Sigmoid colon (tissue), 7 donors: ENCODE measurements around the gene MAP3K20. TPM values are rescaled to one million over a fixed set of nuclear protein-coding genes. Genes with fewer than 3 reads are reported as not detected.

Experiments used
- DNase-seq: peaks from one replicate; pipeline ENCODE4 v3.0.0-alpha.2; 2019
- H3K27ac ChIP-seq, 4 donors: fragments of 200-600 bp; sonication (generic); one replicate each; pipeline ENCODE4 v1.5.1; 2016 to 2019; ENCODE audit warnings: mild to moderate bottlenecking in 1 of 4
- H3K27me3 ChIP-seq, 3 donors: fragments of 200-600 bp; sonication (generic); one replicate each; pipeline ENCODE4 v1.5.1; 2019; ENCODE audit warnings: mild to moderate bottlenecking in 1 of 3
- H3K36me3 ChIP-seq, 4 donors: fragments of 200-600 bp; sonication (generic); one replicate each; pipeline ENCODE4 v1.5.1; 2016 to 2019
- H3K4me1 ChIP-seq, 4 donors: fragments of 200-600 bp; sonication (generic); one replicate each; pipeline ENCODE4 v1.5.1; 2017 to 2019
- H3K4me3 ChIP-seq, 4 donors: fragments of 200-600 bp; sonication (generic); one replicate each; pipeline ENCODE4 v1.5.1; 2017 to 2019; ENCODE audit warnings: mild to moderate bottlenecking in 2 of 4, moderate library complexity in 1 of 4
- H3K9me3 ChIP-seq, 4 donors: fragments of 200-600 bp in 3 of 4; sonication (generic) in 3 of 4; one replicate each; pipeline versions ENCODE4 v1.5.1 to v1.6.1; 2013 to 2019
- CTCF ChIP-seq, 4 experiments: fragments of 450-650 bp in 3 of 4; fragments of 200-600 bp in 1 of 4; IDR thresholded peaks; one replicate each; pipeline ENCODE4 v1.5.1; 2016 to 2019; ENCODE audit warnings: antibody characterized with exemption in 4 of 4, mild to moderate bottlenecking in 3 of 4, moderate library complexity in 2 of 4
- EP300 ChIP-seq, 4 donors: sonication (generic); formaldehyde crosslinking; IDR thresholded peaks; one replicate each; pipeline ENCODE4 v1.6.1; 2017; ENCODE audit warnings: antibody characterized with exemption in 4 of 4
- POLR2A ChIP-seq, 2 donors: fragments of 450-650 bp; IDR thresholded peaks; one replicate each; pipeline ENCODE4 v1.6.1; 2016; ENCODE audit warnings: antibody characterized with exemption in 2 of 2, mild to moderate bottlenecking in 2 of 2, moderate library complexity in 2 of 2
- POLR2AphosphoS5 ChIP-seq, 4 donors: sonication (generic); formaldehyde crosslinking; IDR thresholded peaks; one replicate each; pipeline ENCODE4 v1.6.1; 2017; ENCODE audit warnings: antibody characterized with exemption in 4 of 4
- WGBS, 2 donors: extraction: QIAGEN DNeasy Blood & Tissue Kit; methylation state at CpG; one replicate each; pipeline ENCODE4 v1.1.7; 2013; 5-methylcytosine and 5-hydroxymethylcytosine counted together
- intact Hi-C: fragments of 100-400 bp; cut with DNase I; formaldehyde crosslinking; loops from one replicate; pipeline ENCODE4 v1.15.1; 2023
- polyA plus RNA-seq, 3 donors: library from polyadenylated mRNA; stranded (reverse); fragments of 200-250 nt; gene quantifications; one replicate each; pipeline ENCODE4 v1.2.3, GENCODE V29; 2013
- total RNA-seq, 4 donors: library from RNA; depleted of rRNA; stranded (reverse); fragments of >200 nt; gene quantifications; one replicate each; pipeline ENCODE4 v1.1.0, GENCODE V29; 2016
- donor health status: healthy with polysubstance abuse.
- donor health status: Bipolar disorder and iron deficiency.
- donor health status: healthy.

The MAP3K20 gene
- total and polyA plus RNA-seq, 7 donors: 6.2 to 255 (median 189) TPM

- WGBS, 2 donors: 90 to 92% methylated on average over 1 of the region's 1 CpG
- peaks cover 0 to 38% (median 34%) of the 10 kb centered on the region in 4 donors for H3K4me1 ChIP-seq
- peak overlapping the region in 3 of 4 donors; percentile 70 to 78 (median 76) for H3K27ac ChIP-seq
- H3K9me3 ChIP-seq: no peaks in the 10 kb centered on the region
- no peak for TF ChIP-seq EP300 (IDR thresholded peaks at IDR 0.05)
- TF ChIP-seq POLR2A (IDR thresholded peaks at IDR 0.05): no peak
- TF ChIP-seq CTCF (IDR thresholded peaks at IDR 0.05): no peak
- no peak for TF ChIP-seq POLR2AphosphoS5 (IDR thresholded peaks at IDR 0.05)
- H3K27me3 ChIP-seq: no peaks in the 10 kb centered on the region
- DNase-seq: no peak
- H3K36me3 ChIP-seq: no peaks in the 10 kb centered on the region
- no peak overlapping the region for H3K4me3 ChIP-seq
- intact Hi-C loops: no loop called here
Observed at GRCh38 chr2:173118395-173118794, 42.7 kb downstream of the MAP3K20 start.

DNA sequence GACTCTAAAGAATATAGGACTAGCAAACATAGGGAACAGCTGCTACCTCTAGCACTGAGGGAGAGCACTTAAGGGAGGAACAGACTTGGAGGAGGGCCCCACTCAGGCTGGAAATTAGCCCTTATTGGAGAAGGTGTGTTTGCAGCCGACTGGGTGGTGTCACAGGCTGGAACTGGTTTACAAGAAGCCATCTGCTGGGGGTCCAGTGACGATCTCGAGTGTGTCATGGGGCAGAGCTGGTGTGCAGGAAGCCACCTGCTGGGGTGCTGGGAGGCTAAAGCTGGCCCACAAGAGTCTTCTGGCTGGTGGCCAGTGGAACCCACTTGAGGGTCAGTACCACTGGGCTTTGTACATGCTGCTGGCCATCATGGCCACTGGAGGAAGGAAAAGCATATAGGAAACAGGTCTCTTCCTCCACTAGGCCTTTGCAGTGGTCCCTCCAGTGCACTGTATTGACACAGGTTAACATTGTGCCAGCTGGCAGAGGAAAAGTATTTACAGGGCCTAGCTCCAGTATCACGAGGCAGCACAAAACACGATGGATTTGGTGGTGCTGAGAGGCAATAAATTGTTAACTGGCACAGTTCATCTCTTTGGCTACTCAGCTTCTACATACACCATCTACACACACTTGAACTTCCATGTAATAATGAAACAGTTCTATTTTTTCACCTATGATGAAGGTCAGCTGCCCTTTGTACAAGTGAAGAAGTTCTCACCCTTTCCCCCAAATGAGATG lies 43.6 kb downstream of the MAP3K20 start:
- Histone ChIP-seq H3K9me3 (no peaks in the 10 kb centered on the region), H3K4me1 (peaks cover 0 to 47% (median 41%) of the 10 kb centered on the region in 4 donors), H3K27me3 (no peaks in the 10 kb centered on the region), H3K27ac (peak overlapping the region; percentile 45 to 78 (median 73)), H3K4me3 (no peak overlapping the region), H3K36me3 (no peaks in the 10 kb centered on the region)
- 53 to 62% methylated on average over 5 of the region's 5 CpGs for WGBS, 2 donors
- TF ChIP-seq POLR2AphosphoS5 (IDR thresholded peaks at IDR 0.05) (peak; percentile 32 to 74 (median 62)), EP300 (IDR thresholded peaks at IDR 0.05) (no peak), CTCF (IDR thresholded peaks at IDR 0.05) (no peak), POLR2A (IDR thresholded peaks at IDR 0.05) (no peak)
- peak; percentile 86 for DNase-seq
- intact Hi-C loops: no loop called here

- intact Hi-C loops: no loop called here
- Histone ChIP-seq H3K4me1 (peaks cover 0 to 54% (median 48%) of the 10 kb centered on the region in 4 donors), H3K27me3 (no peaks in the 10 kb centered on the region), H3K36me3 (no peaks in the 10 kb centered on the region), H3K27ac (peak overlapping the region; percentile 45 to 78 (median 73)), H3K4me3 (no peak overlapping the region), H3K9me3 (no peaks in the 10 kb centered on the region)
- TF ChIP-seq POLR2AphosphoS5 (IDR thresholded peaks at IDR 0.05): no peak
- whole genome bisulfite sequencing, 2 donors: 64 to 77% methylated on average over 2 of the region's 2 CpGs
- DNase-seq: no peak
Observed at GRCh38 chr2:173119944-173120343, 44.3 kb downstream of the MAP3K20 start.

- WGBS, 2 donors: 97 to 98% methylated on average over 1 of the region's 1 CpG
- Histone ChIP-seq H3K4me1 (peaks cover 0 to 61% (median 52%) of the 10 kb centered on the region in 4 donors), H3K27me3 (no peaks in the 10 kb centered on the region), H3K36me3 (no peaks in the 10 kb centered on the region), H3K27ac (peak overlapping the region in 1 of 4 donors; percentile 32), H3K9me3 (no peaks in the 10 kb centered on the region), H3K4me3 (no peak overlapping the region)
- DNase-seq: no peak
- TF ChIP-seq EP300 (IDR thresholded peaks at IDR 0.05) (no peak), POLR2AphosphoS5 (IDR thresholded peaks at IDR 0.05) (no peak), POLR2A (IDR thresholded peaks at IDR 0.05) (no peak), CTCF (IDR thresholded peaks at IDR 0.05) (no peak)
- intact Hi-C loops: no loop called here
Observed at GRCh38 chr2:173122936-173123335, 47.3 kb downstream of the MAP3K20 start.

DNA sequence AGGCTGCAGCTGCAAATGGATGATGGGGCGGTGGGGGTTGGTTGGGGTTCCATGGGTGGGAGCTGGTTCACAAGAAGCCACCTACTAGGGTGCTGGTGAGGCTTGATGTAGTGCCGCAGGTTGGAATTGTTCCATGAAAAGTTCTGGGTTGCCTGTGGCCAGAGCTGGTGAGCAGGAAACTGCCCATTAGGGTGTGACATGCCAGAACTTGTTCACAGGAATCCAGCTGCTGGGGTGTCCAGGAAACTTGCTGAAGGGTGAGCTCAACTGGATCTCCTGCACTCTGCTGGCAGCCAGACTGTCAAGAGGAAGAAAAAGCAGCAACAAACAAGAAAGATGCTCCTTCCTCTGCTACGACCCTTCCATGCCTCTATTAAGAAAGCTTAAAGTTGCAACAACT lies 48.8 kb downstream of the MAP3K20 start:
- Histone ChIP-seq H3K9me3 (no peaks in the 10 kb centered on the region), H3K4me3 (no peak overlapping the region), H3K27me3 (no peaks in the 10 kb centered on the region), H3K27ac (peak overlapping the region in 2 of 4 donors; percentile 16 to 32), H3K36me3 (no peaks in the 10 kb centered on the region), H3K4me1 (peaks cover 0 to 49% (median 39%) of the 10 kb centered on the region in 4 donors)
- DNase-seq: no peak
- TF ChIP-seq POLR2A (IDR thresholded peaks at IDR 0.05) (no peak), CTCF (IDR thresholded peaks at IDR 0.05) (no peak), EP300 (IDR thresholded peaks at IDR 0.05) (no peak), POLR2AphosphoS5 (IDR thresholded peaks at IDR 0.05) (no peak)
- intact Hi-C loops: no loop called here
- 87 to 94% methylated on average over 3 of the region's 3 CpGs for WGBS, 2 donors
